Measurements from ENCODE around the gene CDH12.
"Not testable (repeated sequence)": the region's sequence is repeated elsewhere in the genome, so short reads cannot be mapped to it uniquely, and the experiment has no call there.

Gene CDH12

GRCh38 chr5:22852807-22853660 lies at the start of gene CDH12:
Gene CDH12, minus strand, starts transcription at chr5:22853344.
- DNase-seq (ENCODE audit: low read depth in 2 of 2) = no peak

GRCh38 chr5:22901885-22902284 lies 48.7 kb upstream of the CDH12 start:
- no peak for DNase-seq (ENCODE audit: low read depth in 2 of 2)

DNA sequence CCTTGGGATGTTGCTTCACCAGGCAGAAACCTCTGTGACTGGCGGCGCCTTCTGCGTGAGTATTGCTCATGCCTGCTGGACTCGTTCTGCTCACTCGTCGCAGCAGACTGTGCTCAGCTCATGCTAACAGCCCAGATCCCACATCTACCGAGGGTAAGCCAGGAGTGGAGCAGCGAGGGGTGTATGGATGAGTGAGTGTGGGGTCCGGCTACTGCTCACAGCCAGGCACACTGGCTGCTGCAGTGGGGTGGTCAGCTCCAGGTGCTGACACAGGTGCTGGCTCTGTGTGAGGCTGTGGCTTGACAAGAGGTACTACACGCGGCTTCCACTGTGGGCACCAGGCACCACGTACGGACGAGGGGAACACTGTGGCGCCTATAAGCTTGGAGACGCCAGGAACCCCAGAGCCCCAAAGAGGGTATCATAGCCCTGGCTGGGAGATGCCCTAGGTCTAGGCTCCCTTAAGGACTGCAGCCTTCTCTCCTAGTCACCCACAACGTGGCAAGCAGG lies 47.7 kb upstream of the CDH12 start:
- no peak for DNase-seq (ENCODE audit: low read depth in 2 of 2)

GRCh38 chr5:22899341-22899740 lies 46.2 kb upstream of the CDH12 start:
- no peak for DNase-seq (ENCODE audit: low read depth in 2 of 2)

DNA sequence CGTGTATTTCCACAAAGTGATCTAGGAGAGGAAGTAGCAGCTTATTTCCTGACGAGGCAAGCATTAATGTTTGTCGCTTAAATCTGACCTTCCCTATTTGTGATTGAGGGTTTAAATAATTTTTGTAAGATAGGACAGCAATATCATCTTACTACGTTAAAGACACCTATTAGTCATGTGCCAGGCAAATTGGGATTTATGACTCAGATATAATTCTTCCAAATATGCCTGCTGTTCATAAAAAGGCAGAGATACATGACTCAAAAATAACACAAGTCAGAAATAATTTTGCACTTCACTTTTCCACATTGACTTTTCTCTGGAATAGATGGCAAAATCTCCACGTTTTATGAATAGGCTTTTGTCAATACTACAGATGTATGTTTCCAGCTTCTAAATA lies 43.0 kb upstream of the CDH12 start:
- no peak for DNase-seq (ENCODE audit: low read depth in 2 of 2)

- DNase-seq (ENCODE audit: low read depth in 2 of 2) = no peak
Measured at GRCh38 chr5:22892441-22892840, 39.3 kb upstream of the CDH12 start.

DNA sequence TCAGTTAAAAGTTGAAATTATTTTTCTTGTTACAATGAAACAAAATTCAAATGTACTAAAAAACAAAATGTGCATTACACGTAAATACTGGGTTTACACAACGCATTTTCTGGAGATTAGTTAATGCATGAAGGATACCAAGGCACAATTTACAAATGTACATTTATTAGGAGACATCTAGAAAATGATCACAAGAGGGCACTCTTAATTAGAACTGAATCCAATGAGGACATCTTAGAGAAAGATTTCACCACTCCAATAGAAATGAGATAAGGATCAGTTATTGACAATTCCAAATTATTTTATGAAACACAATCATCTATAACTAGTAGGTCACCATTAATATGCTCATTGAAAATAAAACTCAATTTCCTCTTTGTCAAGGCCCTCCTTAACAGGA lies 36.6 kb upstream of the CDH12 start:
- DNase-seq (ENCODE audit: low read depth in 2 of 2) = no peak

- DNase-seq (ENCODE audit: low read depth in 2 of 2) = no peak
Measured at GRCh38 chr5:22887566-22887965, 34.4 kb upstream of the CDH12 start.

GRCh38 chr5:22858911-22859310 lies 5.8 kb upstream of the CDH12 start:
- not testable (repeated sequence) for DNase-seq (ENCODE audit: low read depth in 2 of 2)

DNA sequence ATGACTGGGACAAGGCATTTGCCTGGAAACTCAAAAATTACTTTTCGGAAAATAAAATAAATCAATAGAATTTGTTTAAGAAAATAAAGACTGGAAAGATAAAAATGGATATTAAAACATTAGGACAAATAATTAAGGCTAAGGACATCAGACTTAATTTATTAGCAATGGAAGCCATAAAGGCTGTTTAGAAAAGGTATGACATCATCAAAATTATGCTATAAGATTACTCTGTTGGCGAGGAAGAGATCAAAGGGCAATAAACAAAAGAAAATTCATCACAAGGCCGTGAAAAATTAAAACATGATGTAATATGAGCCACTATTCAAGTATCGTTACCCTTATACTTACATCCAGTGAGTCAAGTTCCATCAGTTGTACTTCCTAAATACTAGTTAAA lies 2.7 kb upstream of the CDH12 start:
- no peak for DNase-seq (ENCODE audit: low read depth in 2 of 2)

DNA sequence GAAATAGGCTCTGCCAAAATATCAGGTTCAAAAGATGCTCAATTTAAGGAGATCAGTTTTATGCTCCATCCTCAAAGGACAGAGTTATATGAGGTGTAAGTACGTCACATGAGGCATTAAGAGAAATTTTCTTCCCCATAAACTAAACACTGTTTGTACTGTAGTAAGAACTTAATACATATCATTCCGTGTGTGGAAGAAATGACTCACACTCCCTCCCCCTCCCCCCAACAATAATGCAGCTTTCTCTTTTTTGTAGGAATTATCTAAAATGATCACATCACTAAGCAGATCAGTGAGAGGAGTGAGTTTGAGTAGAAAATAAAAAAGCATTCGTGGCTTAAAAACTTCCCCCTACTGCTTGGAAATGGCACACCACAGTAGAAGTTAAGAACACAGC lies 2.2 kb downstream of the CDH12 start:
- DNase-seq (ENCODE audit: low read depth in 2 of 2) = no peak

GRCh38 chr5:22846693-22847092 lies 6.5 kb downstream of the CDH12 start:
- DNase-seq (ENCODE audit: low read depth in 2 of 2) = no peak

DNA sequence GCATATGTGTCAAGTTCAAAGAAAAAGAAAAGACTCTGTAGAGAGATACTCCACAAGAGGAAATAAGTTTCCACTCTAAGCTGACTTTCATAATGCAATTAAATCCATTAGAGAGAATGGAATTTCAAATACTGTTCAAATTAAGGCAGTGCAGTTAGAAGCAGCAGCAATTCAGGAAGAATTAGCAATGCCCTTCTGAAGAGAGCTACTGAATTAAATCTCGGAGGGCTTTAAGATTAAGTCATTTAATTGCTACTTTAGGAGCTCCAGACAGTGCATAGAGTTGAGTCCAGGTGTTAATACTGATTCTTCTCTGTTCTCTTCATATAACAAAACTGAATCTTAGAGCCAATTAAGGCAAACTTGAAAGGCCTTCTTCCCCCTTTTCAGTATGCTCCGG lies 8.5 kb downstream of the CDH12 start:
- DNase-seq (ENCODE audit: low read depth in 2 of 2) = no peak

DNA sequence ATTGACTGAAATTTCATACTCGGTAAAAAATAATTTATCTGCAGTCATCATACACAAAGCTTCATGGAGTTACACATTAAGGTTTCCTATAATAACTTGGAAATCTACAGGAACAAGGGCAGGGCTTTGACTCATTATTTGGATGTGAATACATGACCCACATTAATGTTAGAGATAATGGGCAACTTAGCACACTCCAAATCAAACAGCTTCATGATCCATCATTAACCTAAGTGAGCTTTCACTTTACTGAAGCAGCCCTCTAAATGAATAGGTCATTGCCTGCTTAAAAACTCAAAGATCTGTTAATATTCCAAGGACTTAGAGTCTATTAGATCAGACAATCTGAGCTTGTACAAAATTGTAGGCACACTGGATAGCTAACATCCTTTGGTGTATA lies 9.0 kb downstream of the CDH12 start:
- DNase-seq (ENCODE audit: low read depth in 2 of 2) = no peak

GRCh38 chr5:22842574-22842973 lies 10.6 kb downstream of the CDH12 start:
- DNase-seq (ENCODE audit: low read depth in 2 of 2) = no peak

DNA sequence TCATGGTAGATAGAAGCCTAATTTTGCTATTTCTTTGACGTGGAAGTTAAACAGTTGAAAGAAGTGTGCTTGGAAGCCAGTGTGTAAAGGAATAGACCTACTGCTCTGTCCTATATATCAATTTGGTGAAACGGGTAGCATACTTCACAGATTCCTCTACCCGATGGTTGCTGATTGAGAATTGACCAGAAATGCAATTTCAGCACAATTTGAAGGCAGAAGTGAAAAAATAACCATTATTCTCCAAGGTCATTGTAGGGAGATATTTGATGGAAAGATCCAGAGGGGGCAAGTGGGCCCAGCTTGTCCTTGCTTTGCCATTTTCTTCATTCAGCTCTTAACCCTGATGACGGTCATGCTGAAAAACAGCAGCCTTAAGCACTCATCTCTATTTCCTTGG lies 15.3 kb downstream of the CDH12 start:
- no peak for DNase-seq (ENCODE audit: low read depth in 2 of 2)

DNA sequence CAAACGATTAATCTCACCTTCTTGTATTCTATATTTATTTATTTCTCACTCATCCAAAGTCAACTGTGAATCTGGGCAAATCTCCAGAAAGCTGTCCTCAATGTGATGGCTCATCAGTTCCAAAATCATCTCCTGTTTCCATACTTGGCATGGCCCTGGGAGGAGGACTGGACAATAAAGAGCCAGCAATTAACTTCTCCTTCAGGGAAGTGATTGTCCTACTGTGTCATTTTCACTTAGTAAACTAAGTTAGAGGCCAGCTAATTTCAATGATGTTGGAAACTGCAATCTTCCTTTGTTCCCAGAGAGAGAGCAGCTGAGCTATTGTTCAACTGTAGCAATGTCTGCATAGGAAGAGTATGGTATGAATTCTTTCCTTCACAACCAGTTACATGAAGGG lies 17.5 kb downstream of the CDH12 start:
- DNase-seq (ENCODE audit: low read depth in 2 of 2) = no peak

DNA sequence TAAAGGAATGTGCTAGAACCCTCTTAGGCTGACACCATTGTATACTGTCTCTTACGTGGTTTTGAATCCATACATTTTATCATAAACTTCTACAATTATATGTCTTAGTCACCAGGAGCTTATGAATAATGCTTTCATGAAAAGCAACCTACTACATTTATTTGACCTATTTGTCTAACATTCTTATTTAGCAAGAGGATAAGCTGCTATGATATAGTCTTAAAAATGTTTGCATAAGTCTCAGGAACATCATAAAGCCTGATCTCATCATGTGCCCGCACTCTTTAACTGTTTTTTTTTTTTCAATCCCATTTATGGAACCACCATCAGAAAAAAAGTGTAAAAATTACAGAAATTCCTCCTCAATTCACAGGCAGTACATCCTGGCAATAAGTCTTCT lies 59.7 kb downstream of the CDH12 start:
- DNase-seq (ENCODE audit: low read depth in 2 of 2) = no peak

DNA sequence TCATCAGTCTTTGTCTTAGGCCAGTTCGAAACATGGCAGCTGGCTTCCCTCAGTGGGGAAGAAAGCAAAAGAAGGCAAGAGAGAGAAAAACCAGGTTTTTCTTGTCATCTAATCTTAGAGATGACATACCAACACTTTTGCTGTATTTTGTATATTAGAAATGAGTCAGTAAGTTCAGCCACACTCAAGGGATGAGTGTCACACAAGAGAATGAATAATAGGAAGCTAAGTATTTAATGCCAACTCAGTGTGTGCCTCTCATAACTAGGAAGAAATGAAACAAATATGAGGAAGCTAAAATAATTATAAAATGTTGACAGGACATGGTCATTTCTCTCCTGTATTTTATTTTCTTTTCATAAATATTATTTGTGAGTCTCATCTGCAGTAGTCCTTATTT lies 65.3 kb downstream of the CDH12 start:
- no peak for DNase-seq (ENCODE audit: low read depth in 2 of 2)

- DNase-seq (ENCODE audit: low read depth in 2 of 2) = no peak
Measured at GRCh38 chr5:22787398-22787797, 65.7 kb downstream of the CDH12 start.

DNA sequence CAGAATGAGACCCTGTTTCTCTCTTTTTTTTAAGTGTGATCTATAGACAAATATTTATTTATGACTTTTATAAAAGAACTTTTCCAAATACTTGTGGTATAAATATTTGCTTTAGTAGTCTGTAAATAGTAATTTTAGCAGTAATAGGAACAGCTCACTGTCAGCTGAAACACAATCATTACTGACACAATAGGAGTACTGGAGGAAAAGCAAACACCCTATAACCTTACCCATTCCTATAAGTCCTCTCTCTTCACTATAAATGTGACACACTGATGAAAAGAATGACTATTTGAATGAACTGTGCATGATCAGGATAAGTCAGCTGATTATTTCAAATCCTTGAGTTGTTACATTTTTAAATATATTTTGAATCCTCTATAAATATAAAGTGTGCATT lies 72.4 kb downstream of the CDH12 start:
- DNase-seq (ENCODE audit: low read depth in 2 of 2) = no peak

GRCh38 chr5:22779499-22779898 lies 73.6 kb downstream of the CDH12 start:
- DNase-seq (ENCODE audit: low read depth in 2 of 2) = no peak

DNA sequence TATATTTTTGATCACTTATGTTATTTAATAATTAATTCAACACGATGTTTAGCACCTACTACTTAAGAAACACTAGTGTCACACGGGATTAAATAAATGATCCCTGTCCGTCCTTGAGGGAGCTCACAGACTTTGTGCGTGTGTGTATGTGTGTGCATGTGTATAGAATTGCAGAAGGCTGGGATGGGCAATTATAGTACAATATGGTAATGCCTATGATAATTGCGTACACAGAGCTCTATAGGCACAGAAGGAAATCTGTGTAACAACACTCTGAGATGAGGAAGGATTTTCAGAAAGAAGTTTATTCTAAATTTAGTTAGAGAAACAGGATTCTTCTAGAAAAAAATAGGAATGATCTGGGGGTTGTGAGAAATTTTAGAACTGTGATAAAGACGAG lies 76.9 kb downstream of the CDH12 start:
- DNase-seq (ENCODE audit: low read depth in 2 of 2) = no peak

DNA sequence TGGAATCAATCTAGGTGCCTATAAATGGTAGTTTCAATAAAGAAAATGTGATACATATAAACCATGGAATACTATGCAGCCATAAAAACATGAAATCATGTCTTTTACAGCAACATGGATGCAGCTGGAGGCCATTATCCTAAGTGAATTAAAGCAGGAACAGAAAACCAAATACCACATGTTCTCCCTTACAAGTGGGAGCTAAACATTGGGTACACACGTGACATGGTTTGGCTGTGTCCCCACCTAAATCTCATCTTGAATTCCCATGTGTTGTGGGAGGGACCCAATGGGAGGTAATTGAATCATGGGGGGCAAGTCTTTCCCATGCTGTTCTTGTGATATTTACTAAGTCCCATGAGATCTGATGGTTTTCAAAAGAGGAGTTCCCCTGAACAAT lies 78.9 kb downstream of the CDH12 start:
- DNase-seq (ENCODE audit: low read depth in 2 of 2) = not testable (repeated sequence)
